NB4 (cell line): ENCODE results near the gene NOL9.

ENCODE experiments used
- CTCF ChIP-seq: IDR thresholded peaks from one replicate; pipeline ENCODE4 v1.5.1; 2012; ENCODE audit warnings: low read depth, low read length
- MAX ChIP-seq: IDR thresholded peaks from 2 replicates; pipeline ENCODE4 v1.6.1; 2011; ENCODE audit warnings: low read depth, low read length
- POLR2A ChIP-seq: IDR thresholded peaks from 2 replicates; pipeline ENCODE4 v1.6.1; 2011; ENCODE audit warnings: mild to moderate bottlenecking; ENCODE audit not compliant: insufficient read length; ENCODE audit errors: extremely low read depth

- TF ChIP-seq CTCF (no peak), MAX (no peak), POLR2A (no peak)
Observed at GRCh38 chr1:6597777-6598131, 43.4 kb upstream of the NOL9 start.
